ENCODE data around the gene PPP6R1.
"Not testable (repeated sequence)": the region's sequence is repeated elsewhere in the genome, so short reads cannot be mapped to it uniquely, and the experiment has no call there.

The PPP6R1 gene

DNA sequence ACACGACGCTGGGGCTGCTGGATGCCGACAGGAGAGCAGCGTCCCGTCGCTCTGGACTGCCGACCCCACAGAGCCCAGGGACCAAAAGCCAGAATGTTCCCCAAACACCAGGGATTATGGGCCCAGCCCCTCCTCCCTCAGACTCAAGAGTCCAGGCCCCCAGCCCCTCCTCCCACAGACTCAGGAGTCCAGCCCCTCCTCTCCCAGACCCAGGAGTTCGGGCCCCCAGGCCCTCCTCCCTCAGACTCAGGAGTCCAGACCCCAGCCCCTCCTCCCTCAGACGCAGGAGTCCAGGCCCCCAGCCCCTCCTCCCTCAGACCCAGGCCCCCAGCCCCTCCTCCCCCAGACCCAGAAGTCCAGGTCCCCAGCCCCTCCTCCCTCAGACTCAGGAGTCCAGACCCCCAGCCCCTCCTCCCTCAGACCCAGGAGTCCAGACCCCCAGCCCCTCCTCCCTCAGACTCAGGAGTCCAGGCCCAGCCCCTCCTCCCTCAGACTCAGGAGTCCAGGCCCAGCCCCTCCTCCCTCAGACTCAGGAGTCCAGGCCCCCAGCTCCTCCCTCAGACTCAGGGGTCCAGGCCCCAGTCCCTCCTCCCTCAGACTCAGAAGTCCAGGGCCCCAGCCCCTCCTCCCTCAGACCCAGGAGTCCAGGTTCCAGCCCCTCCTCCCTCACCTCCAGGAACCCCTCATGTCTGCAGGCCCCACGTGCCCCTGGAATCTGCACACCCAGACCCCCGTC is 34.0 kb downstream of the PPP6R1 start:
- DNase-seq (ENCODE audit: low spot score) = not testable (repeated sequence)

DNA sequence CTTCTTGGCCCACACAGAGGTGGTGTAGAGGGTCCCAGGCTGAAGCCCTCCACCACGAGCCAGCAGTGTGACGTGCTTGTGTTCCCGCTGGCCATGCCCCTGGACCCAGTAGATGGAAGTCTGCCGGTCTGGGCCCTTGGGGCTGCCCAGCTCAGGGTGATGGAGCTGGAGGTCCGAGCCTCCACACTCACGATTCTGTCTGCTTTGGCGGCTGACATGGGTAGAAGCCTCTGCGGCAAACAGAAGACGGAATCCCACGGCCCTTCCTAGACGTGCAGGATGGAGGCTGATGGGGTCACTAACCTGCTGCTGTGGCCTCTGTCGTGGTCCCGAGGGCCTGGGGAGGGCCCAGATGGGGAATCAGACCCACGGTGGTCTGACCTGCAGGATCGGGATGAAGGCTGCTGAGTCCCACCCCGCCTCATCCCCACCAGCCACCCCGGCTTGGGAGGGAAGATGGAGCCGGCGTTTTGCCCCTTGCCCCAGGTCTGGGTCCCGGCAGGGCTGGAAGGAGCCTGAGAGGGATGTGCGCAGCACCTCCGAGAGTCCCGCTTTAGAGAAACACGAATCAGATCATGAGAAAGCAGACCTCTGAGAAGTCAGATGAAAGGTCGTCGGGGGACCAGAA is 34.7 kb downstream of the PPP6R1 start:
- DNase-seq (ENCODE audit: low spot score) = no peak

DNA sequence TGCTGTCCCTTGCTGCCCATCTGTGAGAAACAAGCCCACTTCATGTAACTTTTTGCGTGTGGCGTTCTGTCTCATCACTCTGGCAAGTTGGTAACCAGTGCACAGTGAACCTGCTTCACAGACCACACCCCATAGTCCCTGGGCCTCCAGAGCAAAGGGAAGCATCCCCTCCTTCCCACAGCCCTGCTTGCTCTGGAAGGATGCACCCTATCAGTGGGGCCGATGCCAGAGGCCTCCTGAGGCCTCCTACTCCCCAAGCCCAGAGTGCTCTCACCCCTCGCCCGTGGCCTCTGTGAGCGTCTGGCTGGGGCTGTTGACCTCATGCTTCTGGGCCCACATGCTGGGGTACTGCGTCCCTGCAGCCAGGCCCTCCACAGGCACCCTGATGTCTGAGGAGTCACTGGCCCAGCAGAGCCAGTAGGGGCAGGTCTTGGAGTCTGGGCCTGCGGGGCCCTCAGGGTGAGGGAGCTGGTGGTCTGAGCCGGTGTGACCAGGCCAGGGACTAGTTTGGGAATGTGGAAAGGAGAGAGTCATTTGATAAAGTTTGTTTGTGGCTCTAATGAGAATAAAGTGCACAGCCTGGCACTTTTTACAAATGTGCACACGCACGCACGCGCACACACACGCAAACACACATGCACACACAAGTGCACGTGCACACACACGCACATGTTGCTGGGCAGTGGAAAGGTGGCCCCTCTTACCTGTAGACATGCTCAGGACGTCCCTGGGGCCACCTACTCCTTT is 35.4 kb downstream of the PPP6R1 start:
- no peak for DNase-seq (ENCODE audit: low spot score)

DNA sequence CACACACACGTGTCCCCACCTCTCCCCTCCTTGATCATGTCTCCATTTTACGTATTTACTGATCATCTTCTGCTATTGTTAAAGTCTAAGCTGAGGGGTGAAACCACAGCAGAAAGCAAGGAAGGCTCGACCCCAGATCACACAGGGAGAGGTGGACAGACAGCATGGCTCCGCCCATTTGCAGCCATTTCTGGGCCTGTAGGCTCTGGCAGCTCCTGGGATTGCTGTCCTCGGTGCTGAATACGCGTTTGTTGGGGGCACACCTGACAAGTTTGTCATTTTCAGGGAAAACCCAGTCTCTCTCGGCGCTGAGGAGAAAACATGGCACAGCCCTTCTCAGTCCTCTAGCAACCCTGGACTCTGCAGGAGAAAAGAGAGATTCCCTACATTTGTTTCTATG is 38.3 kb downstream of the PPP6R1 start:
- no peak for DNase-seq (ENCODE audit: low spot score)

DNA sequence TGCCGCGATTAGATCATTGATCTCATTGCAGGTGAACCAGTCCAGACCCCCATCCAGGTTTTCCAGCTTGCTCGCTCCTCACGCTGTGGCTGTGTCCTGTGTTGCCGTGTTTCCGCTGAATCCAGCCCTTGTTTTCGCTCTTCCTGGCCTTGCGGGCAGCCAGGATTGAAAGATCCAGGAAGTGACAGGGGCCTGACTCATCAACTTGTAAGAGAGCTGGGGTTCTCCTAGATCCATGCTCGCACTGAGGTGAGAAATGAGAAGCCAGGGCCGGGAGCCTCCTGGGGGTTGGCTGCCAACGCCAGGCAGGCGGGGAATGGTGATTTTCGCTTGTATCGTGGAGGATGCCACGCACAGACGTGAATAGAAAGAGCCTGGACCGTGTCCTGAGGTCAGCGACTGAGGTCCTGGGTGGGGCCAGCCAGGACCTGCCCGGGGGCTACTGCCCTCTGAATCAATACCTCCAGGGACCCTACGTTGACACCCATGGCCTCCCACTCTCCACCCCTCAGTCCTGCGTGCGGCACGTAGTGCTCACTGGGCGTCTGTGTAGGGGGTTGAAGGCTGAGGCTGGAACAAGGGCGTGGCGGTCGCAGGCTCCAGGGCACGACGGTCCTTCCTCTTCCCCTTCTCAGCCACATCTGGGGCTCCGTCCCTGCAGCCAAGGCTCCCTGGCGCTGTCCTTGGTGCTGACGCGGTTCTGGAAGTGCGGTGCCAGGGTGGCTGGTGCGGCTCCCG is 42.2 kb downstream of the PPP6R1 start:
- peak; percentile 98 for DNase-seq (ENCODE audit: low spot score)

DNA sequence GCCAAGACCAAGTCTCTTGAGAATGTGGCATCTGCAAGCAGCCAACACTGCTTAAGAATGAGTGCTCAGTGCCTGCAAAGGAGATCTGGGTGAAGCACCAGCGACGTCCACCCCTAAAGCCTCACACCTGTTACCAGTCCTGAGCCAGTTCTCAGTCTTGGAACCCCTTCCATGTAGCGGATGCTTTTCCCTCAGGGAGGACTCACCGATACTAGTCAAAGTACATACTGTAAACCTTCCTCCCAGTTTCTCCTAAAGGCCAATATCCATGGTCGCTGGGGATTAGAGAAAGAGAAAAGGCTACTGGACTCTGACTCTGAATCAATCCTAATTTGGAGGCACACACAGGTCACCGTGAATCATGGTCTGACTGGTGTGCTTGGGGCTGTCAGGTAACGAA is 45.3 kb downstream of the PPP6R1 start:
- no peak for DNase-seq (ENCODE audit: low spot score)

DNA sequence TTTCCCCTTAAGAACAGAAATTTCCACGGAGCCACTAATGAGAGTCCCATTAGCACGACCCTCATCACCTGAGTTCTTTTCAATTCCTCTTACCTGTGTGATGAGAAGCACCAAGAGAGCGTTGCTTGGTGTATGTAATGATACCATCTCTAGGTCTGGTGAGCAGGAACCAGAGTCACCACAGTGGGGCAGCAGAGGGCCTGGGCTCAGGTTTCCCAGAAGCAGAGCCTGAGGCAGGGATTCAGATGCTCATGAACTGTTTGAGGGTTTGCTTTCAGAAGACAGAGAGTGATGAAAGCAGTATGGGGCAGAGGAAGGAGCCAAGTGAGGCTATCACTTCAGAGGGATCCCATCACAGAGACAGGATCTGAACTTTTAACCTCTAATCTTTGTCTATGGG is 46.4 kb downstream of the PPP6R1 start:
- DNase-seq (ENCODE audit: low spot score) = no peak

DNA sequence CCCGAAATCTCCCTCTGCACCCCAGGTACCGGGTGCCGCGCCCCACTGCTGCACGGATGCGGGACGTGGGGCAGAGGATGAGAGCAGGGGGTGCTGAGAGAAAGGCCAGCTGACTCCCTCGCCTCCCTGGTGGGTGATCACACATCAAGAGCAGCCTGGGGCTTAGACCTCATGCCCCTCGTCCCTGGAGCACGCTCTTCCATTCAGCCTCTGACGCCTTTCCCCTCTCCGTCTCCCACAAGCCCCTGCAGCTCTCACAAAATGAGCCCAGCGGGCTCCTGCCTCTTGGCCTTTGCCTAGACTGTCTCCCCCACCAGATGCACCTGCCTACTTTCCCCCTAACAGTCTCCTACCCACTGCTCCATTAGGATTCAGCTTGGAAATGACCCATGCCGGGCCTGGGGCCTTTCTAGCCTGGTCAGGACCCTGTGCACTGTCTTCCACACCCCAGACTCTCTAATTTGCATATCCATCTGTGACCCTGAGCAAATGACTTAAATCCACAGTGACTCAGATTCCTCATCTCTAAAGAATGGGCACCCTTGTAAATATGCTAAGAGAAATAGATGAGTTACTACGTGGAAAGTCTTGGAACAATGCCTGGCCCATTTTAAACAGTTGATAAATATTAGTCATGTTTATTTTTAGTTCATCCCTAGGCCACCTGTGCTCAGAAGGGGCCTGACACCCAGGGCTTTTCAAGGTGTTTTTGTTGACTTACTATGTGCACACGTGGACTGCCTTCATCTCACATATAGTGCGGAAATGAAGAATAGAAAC is 48.9 kb downstream of the PPP6R1 start:
- DNase-seq (ENCODE audit: low spot score) = peak; percentile 81

DNA sequence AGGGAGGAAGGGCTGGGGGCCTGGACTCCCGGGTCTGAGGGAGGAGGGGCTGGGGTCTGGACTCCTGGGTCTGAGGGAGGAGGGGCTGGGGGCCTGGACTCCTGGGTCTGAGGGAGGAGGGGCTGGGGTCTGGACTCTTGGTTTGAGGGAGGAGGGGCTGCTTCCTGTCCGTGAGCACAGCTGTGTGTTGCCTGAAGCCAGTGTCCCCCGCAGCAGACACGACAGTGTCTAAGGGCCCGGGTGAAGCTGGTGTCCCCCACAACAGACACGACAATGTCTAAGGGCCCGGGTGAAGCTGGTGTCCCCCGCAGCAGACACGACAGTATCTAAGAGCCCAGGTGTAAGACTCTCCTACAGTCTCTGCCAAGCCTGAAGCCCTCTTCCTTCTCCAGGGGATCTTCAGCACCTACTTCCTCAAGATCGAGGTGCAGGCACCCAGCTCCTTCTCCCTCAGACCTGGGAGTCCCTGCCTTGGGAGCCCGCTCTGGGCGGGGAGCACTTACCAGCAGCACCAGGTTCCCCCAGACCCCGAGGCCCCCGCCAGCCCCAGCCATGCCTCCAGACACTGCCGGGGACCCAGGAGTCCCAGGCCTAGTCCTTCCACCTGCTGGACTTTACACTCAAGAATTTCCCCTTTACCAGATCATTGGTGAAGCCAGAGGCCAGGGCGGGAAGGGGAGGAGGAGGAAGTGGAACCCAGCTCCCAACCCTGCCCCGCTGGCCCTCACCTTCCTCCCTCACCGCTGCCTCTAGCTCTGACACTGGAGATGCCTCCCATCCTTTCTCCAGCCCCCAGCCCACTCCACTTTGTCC is 49.7 kb downstream of the PPP6R1 start, which contains the start of gene PTPRH:
Gene PTPRH (minus strand): TSS at position 622 of the 813 bp plus-strand sequence. CDS start 68 bp downstream, at position 554.
- DNase-seq (ENCODE audit: low spot score) = no peak

DNA sequence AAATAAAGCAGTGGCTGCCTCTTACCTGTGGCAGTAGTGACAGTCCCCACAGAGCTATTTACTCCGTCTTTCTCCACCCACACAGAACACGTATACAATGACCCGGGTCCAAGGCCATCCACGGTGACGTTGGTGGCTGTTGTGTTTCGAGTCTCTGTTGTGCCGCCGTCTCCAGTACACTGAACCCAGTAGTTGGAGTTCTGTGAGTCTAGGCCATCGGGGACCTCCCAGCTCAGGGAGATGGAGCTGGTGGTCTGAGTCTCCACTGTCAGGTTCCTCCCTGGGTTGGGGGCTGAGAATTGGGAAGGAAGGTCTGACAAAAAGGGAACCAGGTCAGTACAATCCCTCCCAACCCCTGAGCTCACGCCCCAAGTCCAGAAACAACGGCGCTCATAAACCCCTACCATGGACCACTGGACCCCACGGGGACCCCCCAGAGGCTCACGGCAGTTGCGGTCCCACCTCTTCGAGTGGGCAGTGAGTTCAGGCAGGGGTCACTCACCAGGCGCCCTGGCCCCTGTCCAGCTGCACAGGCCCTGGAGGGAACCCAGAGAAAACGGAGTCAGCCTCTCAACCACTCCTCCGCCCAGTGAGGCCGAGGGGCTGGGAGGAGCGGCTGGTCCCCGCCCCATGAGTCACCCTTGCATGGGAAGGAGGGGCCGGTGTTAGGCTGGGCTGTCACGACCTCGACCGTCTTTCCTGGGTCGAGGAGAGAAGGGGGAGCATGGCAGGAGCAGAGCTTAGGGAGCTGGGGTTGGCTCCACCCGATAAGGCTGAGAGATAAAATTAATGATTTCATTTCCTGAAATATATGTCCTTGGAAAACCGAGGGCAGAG is 51.9 kb downstream of the PPP6R1 start:
- DNase-seq (ENCODE audit: low spot score) = peak; percentile 99

DNA sequence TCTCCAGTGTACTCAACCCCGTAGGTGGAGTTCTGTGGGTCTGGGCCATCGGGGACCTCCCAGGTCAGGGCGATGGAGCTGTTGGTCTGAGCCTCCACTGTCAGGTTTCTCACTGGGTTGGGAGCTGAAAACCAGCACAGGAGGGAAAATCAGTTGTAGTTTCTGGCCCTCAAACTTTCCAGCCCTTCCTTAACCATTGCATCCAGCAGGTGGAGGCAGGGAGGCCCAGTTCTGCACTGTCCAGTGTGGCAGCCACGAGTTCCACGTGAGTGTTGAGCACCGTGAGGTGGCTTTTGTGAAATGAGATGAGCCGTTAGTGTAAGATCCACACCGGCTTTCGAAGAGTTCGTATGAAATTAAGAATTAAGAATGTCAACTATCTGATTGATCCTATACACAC is 56.6 kb downstream of the PPP6R1 start:
- DNase-seq (ENCODE audit: low spot score) = not testable (repeated sequence)

DNA sequence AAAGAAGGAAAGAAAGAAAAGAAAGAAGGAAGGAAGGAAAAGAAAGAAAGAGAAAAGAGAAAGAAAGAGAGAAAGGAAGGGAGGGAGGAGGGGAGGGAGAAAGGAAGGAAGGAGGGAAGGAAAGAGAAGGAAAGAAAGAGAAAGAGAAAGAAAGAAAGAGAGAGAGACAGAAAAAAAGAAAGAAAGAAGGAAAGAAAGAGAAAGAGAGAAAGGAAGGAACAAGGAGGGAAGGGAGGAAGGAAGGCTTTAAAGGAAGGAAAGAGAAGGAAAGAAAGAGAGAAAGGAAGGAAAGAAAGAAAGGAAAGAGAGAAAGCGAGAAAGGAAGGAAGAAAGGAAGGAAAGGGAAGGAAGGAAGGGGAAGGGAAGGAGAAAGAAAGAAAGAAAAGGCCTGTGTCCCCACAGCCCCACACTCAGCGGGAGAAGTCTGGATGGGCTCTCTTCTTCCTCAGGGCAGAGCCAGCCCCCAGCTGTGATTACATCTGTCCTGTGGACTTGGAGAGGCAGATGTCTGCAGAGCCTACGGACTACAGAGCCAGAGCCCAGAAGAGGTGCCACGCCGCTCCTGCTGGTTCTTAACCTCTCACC is 59.1 kb downstream of the PPP6R1 start:
- DNase-seq (ENCODE audit: low spot score) = no peak

DNA sequence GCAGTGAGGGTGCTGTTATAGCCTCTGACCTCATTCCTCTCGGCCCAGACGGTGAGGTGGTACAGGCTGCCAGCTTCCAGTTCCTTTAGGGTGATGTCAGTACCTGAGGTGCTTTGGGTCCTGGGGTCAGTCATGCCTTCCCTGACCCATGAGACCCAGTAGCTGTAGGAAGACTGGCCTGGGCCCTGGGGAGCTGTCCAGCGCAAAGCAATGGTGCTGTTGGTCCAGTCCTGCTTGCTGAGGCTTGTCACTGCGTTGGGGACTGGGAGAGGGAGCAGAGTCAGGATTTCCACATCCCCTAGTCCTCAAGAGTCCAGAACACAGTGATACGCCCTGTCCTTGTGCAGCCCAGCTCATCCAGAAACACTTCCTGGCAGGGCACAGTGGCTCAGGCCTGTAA is 60.2 kb downstream of the PPP6R1 start:
- DNase-seq (ENCODE audit: low spot score) = no peak

DNA sequence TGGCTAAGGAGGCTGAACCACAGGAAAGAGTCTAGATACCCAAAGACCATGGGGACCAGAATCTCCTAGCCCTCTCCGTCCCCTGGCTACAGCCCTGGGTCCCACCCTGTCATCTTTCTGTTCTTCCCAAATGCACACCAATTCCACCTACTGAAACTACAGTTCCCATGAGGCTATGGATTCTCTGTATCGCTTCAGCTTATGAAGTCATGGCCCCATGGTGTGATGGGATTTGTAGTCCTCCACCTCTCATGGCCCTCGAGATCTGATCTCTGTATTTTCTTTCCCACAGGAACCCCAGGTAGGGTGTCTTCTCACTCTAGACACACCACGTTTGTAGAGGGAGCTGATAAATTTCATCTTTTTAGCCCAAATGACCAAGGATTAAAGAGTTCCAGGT is 61.3 kb downstream of the PPP6R1 start:
- no peak for DNase-seq (ENCODE audit: low spot score)

DNA sequence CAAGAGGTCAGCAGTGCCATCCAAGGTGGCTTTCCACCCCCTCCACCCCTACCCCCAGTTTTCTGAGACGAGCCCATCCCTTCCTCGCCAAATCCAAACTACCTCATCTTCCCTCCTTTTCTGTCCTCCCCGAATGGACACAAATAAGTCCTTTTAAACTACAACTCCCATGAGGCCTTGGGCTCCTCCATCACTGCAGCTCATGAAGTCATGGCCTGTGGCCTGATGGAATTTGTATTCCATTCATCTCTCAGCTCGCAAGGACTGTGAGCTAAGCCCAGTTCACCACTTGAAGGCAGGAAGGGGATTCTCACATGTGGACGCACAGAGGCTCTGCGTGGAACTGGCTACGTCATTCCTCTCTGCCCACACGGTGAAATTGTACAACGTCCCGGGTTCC is 62.0 kb downstream of the PPP6R1 start:
- no peak for DNase-seq (ENCODE audit: low spot score)

DNA sequence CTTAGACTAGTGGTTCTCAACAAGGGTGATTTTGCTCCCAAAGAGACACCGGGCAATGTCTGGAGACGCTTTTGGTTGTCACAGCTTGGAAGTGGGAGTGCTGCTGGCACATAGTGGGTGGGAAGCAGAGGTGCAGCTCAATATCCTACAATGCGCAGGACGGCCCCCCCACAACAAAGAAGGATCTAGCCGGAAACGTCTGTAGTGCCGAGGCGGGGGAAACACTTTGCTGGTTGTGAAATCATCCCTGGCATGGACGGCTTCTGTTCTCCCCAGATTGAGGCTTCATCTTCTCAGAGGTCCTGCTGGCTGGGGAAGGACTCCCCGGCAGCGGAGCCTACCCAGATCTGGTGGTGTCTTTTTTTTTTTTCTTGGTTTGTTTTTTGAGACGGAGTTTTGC is 65.3 kb downstream of the PPP6R1 start:
- DNase-seq (ENCODE audit: low spot score) = no peak

DNA sequence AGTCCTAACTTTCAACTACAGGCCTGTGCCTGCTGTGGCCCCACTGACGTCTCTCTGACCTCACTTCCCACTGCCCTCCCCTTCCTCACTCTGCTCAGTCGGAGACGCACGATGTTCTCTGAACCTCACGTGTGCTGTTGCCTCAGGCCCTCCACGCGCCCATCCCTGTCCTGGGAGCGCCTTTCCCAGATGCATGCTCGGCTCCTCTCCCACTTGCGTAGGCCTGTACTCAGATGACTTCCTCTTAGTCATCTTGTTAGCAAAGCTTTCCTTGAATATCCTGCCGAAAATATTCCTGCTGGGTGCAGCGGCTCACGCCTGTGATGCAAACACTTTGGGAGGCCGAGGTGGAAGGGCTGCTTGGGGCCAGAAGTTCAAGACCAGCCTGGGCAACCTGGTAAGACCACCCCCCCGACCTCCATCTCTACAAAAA is 69.4 kb downstream of the PPP6R1 start:
- peak; percentile 81 for DNase-seq (ENCODE audit: low spot score)

DNA sequence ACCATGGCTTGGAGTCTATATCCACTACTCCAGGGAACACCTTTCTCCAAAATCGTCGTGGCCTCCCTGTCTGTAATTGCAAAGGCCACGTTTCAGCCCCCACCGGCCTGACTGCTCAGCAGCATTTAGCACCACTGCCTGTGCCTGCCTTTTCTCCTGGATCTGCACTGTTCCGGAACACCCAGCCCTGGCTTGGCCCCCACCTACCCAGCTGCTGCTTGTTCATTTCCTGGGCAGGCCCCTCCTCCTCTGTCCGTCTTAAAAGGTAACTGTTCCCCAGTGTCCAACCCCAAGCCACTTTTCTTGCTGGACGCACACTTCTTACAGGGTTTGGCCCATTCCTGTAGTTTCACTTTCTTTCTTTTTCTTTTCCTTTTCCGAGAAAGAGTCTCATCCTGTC is 70.2 kb downstream of the PPP6R1 start:
- no peak for DNase-seq (ENCODE audit: low spot score)

DNA sequence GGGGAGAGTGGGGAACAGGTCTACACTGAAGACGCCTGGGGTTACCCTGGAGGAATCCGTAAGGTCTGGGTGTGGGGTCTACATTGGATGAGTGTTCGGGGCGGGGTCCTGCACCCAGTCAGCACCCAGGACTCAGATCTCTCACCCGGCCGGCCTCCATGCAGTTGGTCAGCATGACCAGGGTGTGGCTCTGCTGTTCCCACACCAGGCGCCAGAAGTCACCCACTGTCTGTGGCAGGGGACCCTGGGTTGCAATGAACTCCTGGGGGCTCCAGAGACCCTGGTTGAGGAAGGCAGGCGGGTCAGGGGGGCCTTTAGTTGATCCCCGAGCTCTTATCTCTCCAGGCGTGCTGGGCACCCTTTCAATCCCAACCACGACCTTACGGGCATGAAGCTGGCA is 72.7 kb downstream of the PPP6R1 start:
- DNase-seq (ENCODE audit: low spot score) = no peak

Data from hepatic stellate cell (primary cell).